Omental fat pad (tissue), 4 donors: ENCODE results near the gene TM4SF20. TPM values are rescaled to one million over a fixed set of nuclear protein-coding genes. Genes with fewer than 3 reads are reported as not detected.

ENCODE experiments used
- ATAC-seq: fragments of 150-250 bp; one replicate; pipeline ENCODE4 v1.9.1; 2016; ENCODE audit warnings: mild to moderate bottlenecking, moderate library complexity; ENCODE audit not compliant: low FRiP score
- DNase-seq: peaks from one replicate; pipeline ENCODE4 v3.0.0-alpha.2; 2019; ENCODE audit warnings: low spot score
- CTCF ChIP-seq, 3 donors: fragments of 450-650 bp; IDR thresholded peaks; one replicate each; pipeline ENCODE4 v1.5.1; 2016 to 2017; ENCODE audit warnings: antibody characterized with exemption in 3 of 3, mild to moderate bottlenecking in 3 of 3, moderate library complexity in 2 of 3
- total RNA-seq, 4 donors: library from RNA; depleted of rRNA; stranded (reverse); fragments of >200 nt; gene quantifications; one replicate each; pipeline ENCODE4 v1.1.0, GENCODE V29; 2016

TM4SF20 gene
- total RNA-seq, 4 donors from 2014 or later: not detected

- peak; percentile 85 for ATAC-seq
- DNase-seq: no peak
- TF ChIP-seq CTCF (IDR thresholded peaks at IDR 0.05): peak in 1 of 3 donors; percentile 19
Measured at GRCh38 chr2:227406177-227407031, 27.3 kb upstream of the TM4SF20 start.

GRCh38 chr2:227404585-227405271 lies 25.6 kb upstream of the TM4SF20 start:
- DNase-seq (no peak), ATAC-seq (no peak)
- no peak for TF ChIP-seq CTCF (IDR thresholded peaks at IDR 0.05)

- TF ChIP-seq CTCF (IDR thresholded peaks at IDR 0.05): no peak
- no peak for ATAC-seq
- DNase-seq: no peak
Measured at GRCh38 chr2:227402959-227403358, 23.9 kb upstream of the TM4SF20 start.

GRCh38 chr2:227402321-227402720 lies 23.2 kb upstream of the TM4SF20 start:
- TF ChIP-seq CTCF (IDR thresholded peaks at IDR 0.05): no peak
- no peak for ATAC-seq

GRCh38 chr2:227401550-227401949 lies 22.4 kb upstream of the TM4SF20 start:
- ATAC-seq: no peak
- DNase-seq: no peak
- no peak for TF ChIP-seq CTCF (IDR thresholded peaks at IDR 0.05)

More at GRCh38 chr2:227402321-227402720, 23.2 kb upstream of the TM4SF20 start:
- DNase-seq: no peak

- ATAC-seq (no peak), DNase-seq (no peak)
- no peak for TF ChIP-seq CTCF (IDR thresholded peaks at IDR 0.05)
Measured at GRCh38 chr2:227398684-227399670, 19.9 kb upstream of the TM4SF20 start.
